HCT116 (cell line): ENCODE measurements around the gene ARHGAP21. TPM values are rescaled to one million over a fixed set of nuclear protein-coding genes. Genes with fewer than 3 reads are reported as not detected.

Experiments
- ATAC-seq: fragments of 200-7000 bp; cut with Tn5 transposase; 2 replicates; pipeline ENCODE4 v1.9.1; 2020; ENCODE audit warnings: mild to moderate bottlenecking, moderate library complexity
- BruUV-seq: library from RNA; stranded (reverse); fragments of 400-500 nt; replicated peaks from 2 replicates; lab custom pipeline; 2021; lab: Mats Ljungman, UMichigan
- CTCF ChIA-PET: fragments of 300-600 bp; sonication (Branson Sonifier 250); formaldehyde crosslinking; loops from one replicate; lab custom pipeline; 2021; ENCODE audit warnings: antibody characterized with exemption; lab: Charles Lee
- POLR2A ChIA-PET: fragments of 300-600, 350-600 bp; sonication (Branson Sonifier 250); formaldehyde crosslinking; loops from one replicate; lab custom pipeline; 2021; ENCODE audit warnings: antibody characterized with exemption; lab: Charles Lee
- RAD21 ChIA-PET, 2 experiments: fragments of 300-600 bp; sonication (Branson Sonifier 250); formaldehyde crosslinking; loops; one replicate each; lab custom pipeline; 2023; ENCODE audit warnings: low total read pairs in 2 of 2; ENCODE audit not compliant: uncharacterized antibody in 2 of 2, unreplicated experiment in 2 of 2, low non-redundant PET in 1 of 2; lab: Charles Lee
- DNase-seq: peaks from one replicate; pipeline ENCODE4 v3.0.0-alpha.2; 2010; ENCODE audit warnings: low read depth, low spot score
- H2AFZ ChIP-seq: fragments of 200-600 bp; shearing (Covaris generic), sonication (generic); 2 replicates; pipeline ENCODE4 v1.6.1; 2017; ENCODE audit warnings: low read depth, mixed run types, mixed read lengths, antibody characterized with exemption, low read length; ENCODE audit not compliant: poor library complexity, severe bottlenecking
- H3K27ac ChIP-seq: 2 replicates; pipeline ENCODE4 v1.5.1; 2012; ENCODE audit warnings: low read depth, low read length
- H3K27me3 ChIP-seq: fragments of 200-600 bp; sonication (generic); 2 replicates; pipeline ENCODE4 v1.6.1; 2016; ENCODE audit warnings: mixed run types, low read length, mixed read lengths; ENCODE audit not compliant: insufficient read depth
- H3K36me3 ChIP-seq, 2 experiments: fragments of 200-500 bp in 1 of 2; fragments of 200-600 bp in 1 of 2; sonication (Bioruptor generic) in 1 of 2; sonication (generic) in 1 of 2; 2 replicates each; pipeline versions ENCODE4 v1.5.1 to v1.6.1; 2014 to 2016; ENCODE audit warnings: low read length in 2 of 2, inconsistent platforms in 1 of 2, mixed read lengths in 1 of 2, mixed run types in 1 of 2; ENCODE audit not compliant: insufficient read depth in 2 of 2, control insufficient read depth in 1 of 2
- H3K4me1 ChIP-seq, 2 experiments: fragments of 200-600 bp in 1 of 2; sonication (generic) in 1 of 2; 2 replicates each; pipeline versions ENCODE4 v1.5.1 to v1.6.1; 2012 to 2017; ENCODE audit warnings: low read length in 2 of 2, inconsistent platforms in 1 of 2, mild to moderate bottlenecking in 1 of 2, mixed read lengths in 1 of 2, mixed run types in 1 of 2, moderate library complexity in 1 of 2; ENCODE audit not compliant: insufficient read depth in 2 of 2, control insufficient read depth in 1 of 2
- H3K4me2 ChIP-seq: fragments of 200-600 bp; sonication (generic); 2 replicates; pipeline ENCODE4 v1.6.1; 2017; ENCODE audit warnings: mixed run types, low read length, mixed read lengths
- H3K4me3 ChIP-seq, 2 experiments: fragments of 200-600 bp in 1 of 2; sonication (generic) in 1 of 2; replicated peaks in 1 of 2; 2 replicates each; pipeline ENCODE4 v1.5.1; 2011 to 2016; ENCODE audit warnings: low read length in 2 of 2, control low read depth in 1 of 2, low read depth in 1 of 2, mild to moderate bottlenecking in 1 of 2, mixed read lengths in 1 of 2, mixed run types in 1 of 2
- H3K79me2 ChIP-seq: fragments of 200-600 bp; sonication (generic); 2 replicates; pipeline ENCODE4 v1.6.1; 2017; ENCODE audit warnings: mild to moderate bottlenecking, mixed run types, low read length, moderate library complexity, mixed read lengths; ENCODE audit not compliant: insufficient read depth
- H3K9ac ChIP-seq: fragments of 200-600 bp; sonication (generic); 2 replicates; pipeline ENCODE4 v1.6.1; 2016; ENCODE audit warnings: low read length, mixed read lengths
- H3K9me2 ChIP-seq: fragments of 200-600 bp; sonication (generic), shearing (Covaris generic); 2 replicates; pipeline ENCODE4 v1.6.1; 2017; ENCODE audit warnings: mixed run types, mild to moderate bottlenecking, moderate library complexity; ENCODE audit not compliant: insufficient read depth
- H3K9me3 ChIP-seq, 2 experiments: fragments of 200-500 bp in 1 of 2; fragments of 200-600 bp in 1 of 2; sonication (Bioruptor generic) in 1 of 2; sonication (generic) in 1 of 2; 2 replicates each; pipeline ENCODE4 v1.6.1; 2014 to 2017; ENCODE audit warnings: low read length in 2 of 2, mixed read lengths in 2 of 2, inconsistent platforms in 1 of 2, low read depth in 1 of 2, mild to moderate bottlenecking in 1 of 2, mixed run types in 1 of 2, moderate library complexity in 1 of 2; ENCODE audit not compliant: control insufficient read depth in 1 of 2, insufficient read depth in 1 of 2
- H4K20me1 ChIP-seq: fragments of 200-600 bp; sonication (generic), shearing (Covaris generic); 2 replicates; pipeline ENCODE4 v1.6.1; 2017; ENCODE audit warnings: mixed run types, mild to moderate bottlenecking, moderate library complexity; ENCODE audit not compliant: insufficient read depth
- EZH2 ChIP-seq: fragments of 200-600 bp; sonication (generic); IDR thresholded peaks from 2 replicates; pipeline ENCODE4 v1.6.1; 2017; ENCODE audit warnings: antibody characterized with exemption, mixed run types
- intact Hi-C: fragments of 100-400 bp; cut with micrococcal nuclease; formaldehyde crosslinking; loops from 2 replicates; pipeline ENCODE4 v1.10.0; 2022
- total RNA-seq: library from RNA; stranded (reverse); gene quantifications from one replicate; pipeline ENCODE4 v1.2.1, GENCODE V29; 2021; ENCODE audit not compliant: unreplicated experiment
- TF ChIP-seq, protein P1 (sequence below): IDR thresholded peaks from 2 replicates; pipeline ENCODE4 v1.6.1; 2011; ENCODE audit warnings: mild to moderate bottlenecking, low read length, moderate library complexity; ENCODE audit not compliant: insufficient replicate concordance; ENCODE audit errors: extremely low read depth
- TF ChIP-seq, protein P2 (sequence below), 3 experiments: fragments of 200-600 bp in 1 of 3; sonication (generic) in 1 of 3; IDR thresholded peaks in 2 of 3; conservative IDR thresholded peaks in 1 of 3; 2 replicates each; pipeline ENCODE4 v1.5.1; 2012 to 2017; ENCODE audit warnings: low read depth in 2 of 3, low read length in 2 of 3, antibody characterized with exemption in 1 of 3, borderline replicate concordance in 1 of 3, control low read depth in 1 of 3, mild to moderate bottlenecking in 1 of 3, mixed read lengths in 1 of 3, mixed run types in 1 of 3, moderate library complexity in 1 of 3; ENCODE audit not compliant: insufficient read depth in 1 of 3

The ARHGAP21 gene
- total RNA-seq, 1 experiment from 2014 or later = 47.7 TPM

DNA sequence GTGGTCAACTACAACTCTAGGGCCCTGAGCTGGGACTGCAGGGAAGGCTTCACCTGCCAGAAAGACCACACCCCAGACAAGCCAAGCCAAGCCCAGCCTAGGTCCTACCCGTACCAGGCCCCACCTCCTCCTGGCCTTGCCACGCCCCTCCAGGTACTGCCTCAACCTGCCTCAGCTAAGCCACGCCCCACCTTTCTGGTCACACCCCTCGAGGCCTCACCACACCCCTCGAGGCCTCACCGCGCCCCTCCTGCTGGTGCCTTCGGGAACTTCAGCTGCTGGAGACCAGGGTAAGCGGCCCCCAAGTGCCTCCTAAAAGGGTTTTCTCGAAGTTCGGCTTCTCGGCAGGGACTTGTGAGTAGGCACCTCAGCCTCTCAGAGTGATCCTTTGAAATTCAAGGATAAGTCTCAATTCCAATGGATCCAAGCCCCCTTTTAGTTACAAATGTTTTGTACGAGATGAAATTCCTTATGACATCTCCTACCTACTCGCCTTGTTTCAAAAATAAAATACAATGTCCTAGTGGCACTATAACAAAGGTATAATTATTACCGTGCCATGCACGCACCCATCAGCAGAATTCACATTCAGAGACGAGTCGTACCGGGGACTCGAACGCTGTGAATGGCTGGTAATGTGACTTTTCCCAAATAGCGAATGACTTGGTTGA lies 171.2 kb downstream of the ARHGAP21 start:
- Histone ChIP-seq H3K9me2 (no peaks in the 10 kb centered on the region), H3K4me3 (peak overlapping the region in 1 of 2 experiments; percentile 32; a peak in 1 of 4 replicates), H3K79me2 (no peaks in the 10 kb centered on the region), H3K27me3 (no peaks in the 10 kb centered on the region), H3K36me3 (no peaks in the 10 kb centered on the region), H2AFZ (peak overlapping the region; percentile 96), H3K27ac (no peak overlapping the region), H3K9me3 (no peaks in the 10 kb centered on the region), H3K4me2 (peak overlapping the region; percentile 67), H4K20me1 (no peaks in the 10 kb centered on the region), H3K9ac (no peak overlapping the region), H3K4me1 (peaks cover 4 to 20% of the 10 kb centered on the region in 2 experiments; a peak in 3 of 4 replicates)
- intact Hi-C loops = loop anchor here (10.0 kb wide), 1 partner anchor 1038 kb away; no protein-coding TSS in a partner anchor
- POLR2A ChIA-PET = no interaction called here
- peak; percentile 83 for DNase-seq
- peak; percentile 99 for ATAC-seq
- CTCF ChIA-PET = interaction anchor here (1.0 to 1.1 kb wide), 2 partner anchors 10 to 558 kb away, joined by 3 to 4 read pairs; no protein-coding TSS in a partner anchor
- no peak for TF ChIP-seq EZH2
- TF ChIP-seq, protein P1, sequence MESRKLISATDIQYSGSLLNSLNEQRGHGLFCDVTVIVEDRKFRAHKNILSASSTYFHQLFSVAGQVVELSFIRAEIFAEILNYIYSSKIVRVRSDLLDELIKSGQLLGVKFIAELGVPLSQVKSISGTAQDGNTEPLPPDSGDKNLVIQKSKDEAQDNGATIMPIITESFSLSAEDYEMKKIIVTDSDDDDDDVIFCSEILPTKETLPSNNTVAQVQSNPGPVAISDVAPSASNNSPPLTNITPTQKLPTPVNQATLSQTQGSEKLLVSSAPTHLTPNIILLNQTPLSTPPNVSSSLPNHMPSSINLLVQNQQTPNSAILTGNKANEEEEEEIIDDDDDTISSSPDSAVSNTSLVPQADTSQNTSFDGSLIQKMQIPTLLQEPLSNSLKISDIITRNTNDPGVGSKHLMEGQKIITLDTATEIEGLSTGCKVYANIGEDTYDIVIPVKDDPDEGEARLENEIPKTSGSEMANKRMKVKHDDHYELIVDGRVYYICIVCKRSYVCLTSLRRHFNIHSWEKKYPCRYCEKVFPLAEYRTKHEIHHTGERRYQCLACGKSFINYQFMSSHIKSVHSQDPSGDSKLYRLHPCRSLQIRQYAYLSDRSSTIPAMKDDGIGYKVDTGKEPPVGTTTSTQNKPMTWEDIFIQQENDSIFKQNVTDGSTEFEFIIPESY = no peak
- TF ChIP-seq, protein P2, sequence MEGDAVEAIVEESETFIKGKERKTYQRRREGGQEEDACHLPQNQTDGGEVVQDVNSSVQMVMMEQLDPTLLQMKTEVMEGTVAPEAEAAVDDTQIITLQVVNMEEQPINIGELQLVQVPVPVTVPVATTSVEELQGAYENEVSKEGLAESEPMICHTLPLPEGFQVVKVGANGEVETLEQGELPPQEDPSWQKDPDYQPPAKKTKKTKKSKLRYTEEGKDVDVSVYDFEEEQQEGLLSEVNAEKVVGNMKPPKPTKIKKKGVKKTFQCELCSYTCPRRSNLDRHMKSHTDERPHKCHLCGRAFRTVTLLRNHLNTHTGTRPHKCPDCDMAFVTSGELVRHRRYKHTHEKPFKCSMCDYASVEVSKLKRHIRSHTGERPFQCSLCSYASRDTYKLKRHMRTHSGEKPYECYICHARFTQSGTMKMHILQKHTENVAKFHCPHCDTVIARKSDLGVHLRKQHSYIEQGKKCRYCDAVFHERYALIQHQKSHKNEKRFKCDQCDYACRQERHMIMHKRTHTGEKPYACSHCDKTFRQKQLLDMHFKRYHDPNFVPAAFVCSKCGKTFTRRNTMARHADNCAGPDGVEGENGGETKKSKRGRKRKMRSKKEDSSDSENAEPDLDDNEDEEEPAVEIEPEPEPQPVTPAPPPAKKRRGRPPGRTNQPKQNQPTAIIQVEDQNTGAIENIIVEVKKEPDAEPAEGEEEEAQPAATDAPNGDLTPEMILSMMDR (IDR thresholded peaks at IDR 0.05 in 2 of 3, conservative IDR thresholded peaks at IDR 0.05 in 1 of 3; ENCODE audit: borderline replicate concordance in 1 of 3, insufficient read depth in 1 of 3, low read depth in 2 of 3, low read length in 2 of 3) = peak; percentile 21 to 82 (median 74); a peak in 4 of 6 replicates
- RAD21 ChIA-PET = no interaction called here
- BruUV-seq = no TSS peak
